Left lobe of liver (tissue), 2 donors: ENCODE results near the gene LUM. TPM values are rescaled to one million over a fixed set of nuclear protein-coding genes. Genes with fewer than 3 reads are reported as not detected.

ENCODE experiments used
- ATAC-seq: fragments of 200-7000 bp; cut with Tn5 transposase; one replicate; pipeline ENCODE4 v1.9.1; 2020; ENCODE audit warnings: mild to moderate bottlenecking, moderate library complexity
- DNase-seq: peaks from one replicate; pipeline ENCODE4 v3.0.0-alpha.2; 2020; ENCODE audit warnings: low spot score
- total RNA-seq: library from RNA; stranded (reverse); gene quantifications from one replicate; pipeline ENCODE4 v1.2.1, GENCODE V29; 2021
- donor health status: DM: no; HTN: no; CAD: no; lungs with moderate emphysema.
- donor health status: DM: no; HTN: yes; CAD: no.

Gene LUM, protein sequence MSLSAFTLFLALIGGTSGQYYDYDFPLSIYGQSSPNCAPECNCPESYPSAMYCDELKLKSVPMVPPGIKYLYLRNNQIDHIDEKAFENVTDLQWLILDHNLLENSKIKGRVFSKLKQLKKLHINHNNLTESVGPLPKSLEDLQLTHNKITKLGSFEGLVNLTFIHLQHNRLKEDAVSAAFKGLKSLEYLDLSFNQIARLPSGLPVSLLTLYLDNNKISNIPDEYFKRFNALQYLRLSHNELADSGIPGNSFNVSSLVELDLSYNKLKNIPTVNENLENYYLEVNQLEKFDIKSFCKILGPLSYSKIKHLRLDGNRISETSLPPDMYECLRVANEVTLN
- total RNA-seq: 4.9 TPM

DNA sequence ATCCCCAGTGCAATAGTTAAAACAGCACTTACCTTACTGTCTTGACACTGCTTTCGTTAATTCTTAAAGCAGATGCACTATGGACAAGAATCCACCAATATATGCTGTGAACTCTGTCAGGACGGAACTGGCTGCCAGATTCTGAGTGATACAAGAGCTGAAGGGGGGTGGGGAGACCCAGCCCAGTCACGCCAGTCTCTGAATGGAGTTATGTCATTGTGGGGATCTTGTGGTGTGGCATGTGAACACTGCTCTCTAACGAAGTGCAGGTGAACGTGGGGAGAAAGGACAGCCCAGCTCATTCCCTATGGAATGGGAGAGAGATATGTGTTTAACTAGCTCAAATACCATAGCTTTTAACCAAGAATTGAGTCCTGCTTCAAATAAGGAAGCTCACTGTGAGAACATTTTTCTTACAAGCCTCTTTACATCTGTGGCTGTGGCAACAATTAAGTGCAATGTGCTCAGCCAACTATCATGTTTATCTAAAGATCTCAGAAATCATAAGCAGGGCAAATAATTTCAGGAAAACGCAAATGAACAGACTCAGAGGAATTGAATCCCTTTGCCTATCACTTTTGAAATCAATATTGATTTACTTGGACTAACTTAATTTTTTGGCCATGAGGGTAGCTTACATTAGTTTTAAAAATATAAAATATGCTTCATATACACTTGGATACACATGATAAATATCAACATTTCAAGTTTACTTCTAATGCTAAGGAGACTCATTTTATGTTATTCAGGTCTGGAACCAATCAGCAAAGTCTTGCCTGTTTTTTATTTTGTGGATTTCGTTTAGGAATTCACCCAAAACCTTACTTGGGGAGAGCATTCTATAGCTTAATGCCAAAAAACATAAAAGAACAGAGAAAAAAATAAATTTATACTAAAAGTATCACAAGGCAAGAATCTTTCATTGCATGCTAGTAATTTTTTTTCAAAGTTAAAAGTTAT lies at the start of gene LUM:
LUM (minus strand) TSS at position 129 of the 960 bp plus-strand sequence. CDS start 2,515 bp downstream, outside the sequence.
- DNase-seq (no peak), ATAC-seq (no peak)

DNA sequence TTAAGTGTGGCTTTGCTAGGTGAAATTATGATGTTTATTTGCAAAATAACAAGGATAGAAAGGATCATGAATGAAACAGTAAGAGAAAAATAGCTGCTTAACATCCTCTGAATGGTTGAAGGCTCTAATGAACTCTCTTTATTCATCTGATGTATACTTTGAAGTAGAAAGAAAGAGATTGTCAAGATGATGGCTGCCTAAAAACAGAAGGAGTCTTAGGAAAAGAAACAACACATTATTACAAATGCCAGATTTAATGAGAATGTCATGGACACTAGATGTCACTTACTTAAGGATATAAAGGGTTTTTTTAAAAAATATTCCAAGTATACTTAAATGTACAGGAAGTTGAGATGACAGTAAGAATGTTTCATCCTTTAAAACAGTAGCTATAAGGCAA lies 49.7 kb upstream of the LUM start:
- no peak for ATAC-seq

DNA sequence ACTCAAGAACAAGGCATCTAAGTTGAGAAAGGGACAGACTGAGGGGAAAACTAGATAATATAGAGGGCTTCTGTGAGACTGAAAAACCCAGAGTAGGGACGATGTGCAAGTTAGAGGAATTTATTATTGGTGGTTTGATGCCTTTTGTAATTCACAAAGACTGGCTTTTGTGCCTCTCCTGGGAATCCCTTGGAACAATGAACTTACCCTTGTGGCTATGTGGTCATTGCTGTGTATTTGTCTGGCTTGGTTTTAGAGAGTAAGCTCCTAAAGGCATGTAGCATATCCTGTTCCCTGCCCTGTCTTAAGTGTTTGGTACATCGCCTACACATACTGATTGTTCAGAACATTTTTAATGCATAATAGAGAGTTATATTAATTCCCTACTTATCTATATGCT lies 44.7 kb upstream of the LUM start:
- no peak for DNase-seq
- no peak for ATAC-seq

More for the DNA sequence above, 49.7 kb upstream of the LUM start:
- no peak for DNase-seq

DNA sequence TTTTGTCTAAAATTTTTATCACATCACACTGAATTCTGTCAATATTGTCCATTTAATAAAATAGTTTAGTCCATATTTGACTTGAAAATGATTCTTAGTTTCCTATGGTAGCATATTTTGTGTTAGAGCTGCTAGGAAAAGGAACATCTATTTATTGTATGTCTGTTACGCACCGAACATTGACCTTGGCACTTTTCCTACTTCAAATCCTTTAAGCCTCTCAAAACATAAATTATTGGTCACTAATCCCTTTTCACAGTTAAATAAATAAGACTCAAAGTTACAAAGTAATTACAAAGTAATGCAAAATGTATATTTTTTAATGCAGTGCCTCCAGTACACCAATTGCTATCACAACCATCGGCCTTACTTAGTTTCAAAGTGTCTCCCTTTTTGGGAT lies 42.8 kb upstream of the LUM start:
- ATAC-seq: no peak

DNA sequence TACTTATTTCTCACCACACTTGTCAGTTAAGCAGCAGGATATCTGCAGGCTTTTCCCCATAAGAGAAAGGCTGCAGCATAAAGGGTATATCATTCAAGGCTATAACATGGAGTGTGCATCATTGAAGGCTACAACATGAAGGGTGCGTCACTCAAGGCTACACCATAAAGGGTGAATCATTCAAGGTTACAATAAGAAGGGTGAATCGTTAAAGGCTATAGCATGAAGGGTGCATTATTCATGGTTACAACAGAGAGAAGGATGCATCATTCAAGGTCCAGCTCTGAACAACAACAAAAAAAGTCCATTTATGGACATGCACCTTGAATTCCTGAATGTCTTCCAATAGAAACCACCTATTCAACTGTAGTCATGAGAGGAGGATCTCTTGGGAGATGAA lies 32.8 kb upstream of the LUM start:
- no peak for DNase-seq
- no peak for ATAC-seq

More for the DNA sequence above, 42.8 kb upstream of the LUM start:
- no peak for DNase-seq

DNA sequence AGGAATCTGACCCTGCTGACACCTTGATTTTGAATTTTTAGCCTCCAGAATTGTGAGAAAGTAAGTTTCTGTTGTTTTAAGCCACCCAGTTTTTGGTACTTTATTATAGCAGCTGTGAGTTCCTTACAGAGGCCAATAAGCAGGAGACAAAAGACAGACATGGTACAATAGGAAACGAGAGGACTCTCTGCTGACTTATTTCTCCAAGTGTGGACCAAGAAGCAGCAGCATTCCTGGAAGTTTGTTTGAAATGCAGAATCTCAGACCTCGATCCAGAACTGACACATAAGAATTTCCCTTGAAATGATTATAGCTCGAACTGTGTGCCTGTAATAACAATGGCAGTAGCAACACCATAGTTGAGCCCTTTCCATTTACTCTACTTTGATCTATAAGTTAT lies 31.9 kb upstream of the LUM start:
- DNase-seq: no peak
- ATAC-seq: no peak

DNA sequence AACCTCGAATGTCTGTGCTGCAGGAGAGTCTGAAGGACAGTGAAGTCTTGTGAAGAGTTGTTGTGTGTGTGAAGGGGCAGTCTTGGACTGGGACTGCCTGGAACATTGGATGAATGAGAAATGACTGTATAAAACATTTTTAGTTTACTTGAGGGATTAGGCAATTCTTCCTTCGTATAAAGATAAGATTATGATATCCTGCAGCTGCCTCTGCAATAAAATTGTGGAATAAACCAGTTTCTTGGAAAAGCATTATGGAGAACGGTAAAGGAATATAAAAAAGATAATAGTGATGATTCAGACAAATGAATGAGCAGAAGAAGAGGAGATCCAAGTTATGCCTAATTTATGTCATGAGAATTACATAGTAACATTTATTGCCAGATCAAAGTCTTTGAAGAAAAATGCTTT lies 30.9 kb upstream of the LUM start:
- DNase-seq (no peak), ATAC-seq (no peak)

DNA sequence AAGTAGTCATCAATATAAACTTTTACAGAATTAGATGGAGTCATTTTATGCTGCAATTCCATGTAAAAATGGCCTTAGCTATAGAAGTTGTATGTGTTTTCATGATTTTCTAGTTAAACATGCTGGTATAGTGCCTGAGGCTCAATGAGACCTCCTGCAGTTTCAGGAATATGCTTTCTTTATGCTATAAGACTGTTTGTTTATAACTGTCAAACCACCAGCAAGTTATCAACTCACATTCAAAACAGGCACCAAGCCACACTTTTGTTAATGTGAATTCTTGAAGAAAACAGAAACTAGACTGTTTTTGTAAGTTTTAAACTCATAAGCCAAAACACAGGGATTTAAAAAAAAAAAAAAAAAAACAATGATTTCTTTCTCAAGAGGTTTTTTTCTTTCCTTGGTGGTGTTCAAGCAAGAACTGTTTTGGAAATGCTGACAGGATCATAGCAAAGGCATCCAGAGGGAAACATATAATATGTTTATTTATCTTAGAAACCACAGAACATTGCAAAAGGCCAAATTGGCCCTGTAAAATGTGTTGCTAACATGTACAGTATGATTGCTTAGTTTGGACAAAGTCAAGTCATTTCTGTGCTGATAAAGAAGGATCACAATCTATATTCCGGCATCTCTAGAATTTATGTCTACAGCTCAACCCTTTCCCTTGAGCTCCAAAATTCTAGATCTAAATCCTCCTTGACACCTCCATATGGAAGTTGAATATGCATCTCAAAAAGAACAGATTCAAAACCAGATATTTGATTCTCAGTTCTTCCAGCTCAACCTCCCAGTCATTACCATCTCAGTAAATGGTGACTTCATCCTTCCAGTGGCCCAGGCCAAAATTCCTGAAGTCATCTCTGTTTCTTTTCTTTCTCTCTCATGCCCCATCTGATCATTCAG lies 29.0 kb upstream of the LUM start:
- no peak for DNase-seq

DNA sequence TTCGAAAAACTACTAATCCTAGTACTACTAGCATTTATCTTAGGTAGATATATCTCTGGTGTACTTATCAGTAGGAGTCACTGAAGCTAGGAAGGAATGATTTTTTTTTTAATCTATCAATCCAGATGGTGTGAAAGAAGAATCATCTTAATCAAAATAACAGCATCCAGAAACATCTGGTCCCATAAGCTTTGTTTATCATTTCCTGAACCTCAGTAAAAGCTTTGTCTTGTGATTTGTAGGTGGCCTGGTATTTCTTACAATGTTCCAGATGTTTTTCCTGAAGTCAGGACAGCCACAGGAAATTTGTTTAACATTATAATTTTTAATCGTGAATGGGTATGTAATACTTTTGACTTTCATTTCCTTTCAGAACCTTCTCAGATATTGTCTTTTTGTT lies 28.0 kb upstream of the LUM start:
- no peak for DNase-seq
- ATAC-seq: no peak

More for the DNA sequence above, 29.0 kb upstream of the LUM start:
- ATAC-seq: no peak

DNA sequence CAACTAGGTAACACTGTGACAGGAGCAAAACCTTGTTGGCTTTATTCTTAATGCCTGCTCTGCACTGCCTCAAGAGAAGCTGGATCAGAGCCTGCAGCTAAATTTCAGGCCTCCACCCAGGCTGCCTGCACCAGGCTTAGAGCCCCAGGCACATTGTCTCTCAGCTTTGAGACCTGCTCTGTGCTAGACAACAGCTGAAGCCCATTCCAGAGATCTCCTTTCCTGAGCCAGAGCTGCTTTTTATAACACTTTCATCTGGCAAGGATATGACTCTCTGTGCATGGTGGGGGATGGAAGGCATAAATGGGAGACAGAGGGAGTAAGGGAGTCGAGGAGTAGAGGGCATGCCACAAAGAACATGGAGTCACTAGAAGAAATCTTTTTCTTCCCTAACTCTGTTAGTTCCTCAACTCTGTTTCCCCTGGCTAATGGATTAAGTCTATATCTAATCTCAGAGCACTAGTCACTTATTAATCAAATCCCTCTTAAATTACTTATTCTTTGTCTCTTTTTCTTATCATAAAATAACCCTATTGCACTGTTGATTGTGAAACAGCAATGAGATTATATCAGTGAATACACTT lies 27.1 kb upstream of the LUM start:
- ATAC-seq: no peak
- no peak for DNase-seq

DNA sequence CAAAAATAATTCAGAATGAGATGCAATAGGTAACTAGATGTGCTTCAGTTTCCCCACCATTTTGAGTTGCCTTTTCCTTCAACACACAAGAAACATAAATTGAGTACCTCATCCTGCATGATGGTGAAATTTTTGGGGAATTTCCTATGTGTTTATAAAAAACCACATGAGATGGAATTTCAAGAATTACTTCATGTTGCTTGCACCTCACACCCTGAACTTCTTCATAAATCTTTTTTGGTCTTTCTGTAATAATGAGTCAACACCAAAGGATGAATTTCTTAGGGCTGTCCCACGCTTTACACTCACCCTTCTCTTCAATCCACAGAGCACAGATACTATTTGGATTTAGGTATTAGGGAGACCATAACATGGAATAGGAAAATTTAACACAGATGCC lies 22.6 kb upstream of the LUM start:
- ATAC-seq: no peak
- no peak for DNase-seq

DNA sequence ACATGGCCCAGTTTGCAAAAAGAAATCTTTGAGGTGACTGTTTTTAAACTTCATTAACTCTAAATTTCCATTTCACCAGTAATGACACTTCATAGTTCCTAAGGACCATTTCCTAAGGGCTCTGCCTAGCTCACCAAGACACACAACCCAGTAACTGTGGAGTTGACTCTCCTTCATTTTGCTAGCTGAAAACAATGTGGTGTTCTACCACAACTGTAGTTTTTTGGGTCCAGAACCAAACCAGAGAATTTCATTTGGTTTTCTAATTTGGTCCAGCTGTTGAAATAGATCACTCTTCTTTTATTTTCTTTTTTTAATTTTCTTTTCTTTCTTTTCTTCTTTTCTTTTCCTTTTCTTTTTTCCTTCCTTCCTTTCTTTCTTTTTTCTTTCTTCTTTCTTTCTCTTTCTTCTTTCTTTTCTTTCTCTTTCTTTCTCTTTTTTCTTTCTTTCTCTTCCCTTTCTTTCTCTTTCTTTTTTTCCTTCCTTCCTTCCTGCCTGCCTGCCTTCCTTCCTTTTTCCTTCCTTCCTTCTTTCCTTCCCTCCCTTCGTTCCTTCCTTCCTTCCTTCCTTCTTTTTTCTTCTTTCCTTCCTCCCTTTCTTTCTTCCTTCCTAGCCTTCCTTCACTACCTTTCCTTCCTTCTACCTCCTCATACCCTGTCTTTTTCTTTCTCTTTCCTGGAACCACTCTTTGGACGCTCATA lies 18.5 kb upstream of the LUM start:
- ATAC-seq (no peak), DNase-seq (no peak)

DNA sequence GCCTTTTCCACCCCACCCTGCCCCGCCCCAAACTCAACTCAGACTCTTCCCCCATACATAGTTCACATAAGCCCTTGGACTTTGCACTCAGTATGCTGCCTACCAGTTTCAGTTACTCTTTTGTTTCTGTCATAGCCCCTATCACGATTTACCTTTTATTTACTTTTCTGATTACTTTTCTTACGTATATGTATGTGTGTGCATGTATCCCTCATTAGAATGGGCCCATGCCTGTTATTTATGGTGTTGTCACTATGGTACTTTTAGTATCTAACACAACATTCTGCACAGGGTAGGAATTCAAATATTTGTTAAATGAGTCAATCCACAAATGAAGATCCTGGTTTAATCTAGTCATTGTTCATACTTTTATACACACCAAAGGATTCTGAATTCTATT lies 16.5 kb upstream of the LUM start:
- ATAC-seq (no peak), DNase-seq (no peak)

DNA sequence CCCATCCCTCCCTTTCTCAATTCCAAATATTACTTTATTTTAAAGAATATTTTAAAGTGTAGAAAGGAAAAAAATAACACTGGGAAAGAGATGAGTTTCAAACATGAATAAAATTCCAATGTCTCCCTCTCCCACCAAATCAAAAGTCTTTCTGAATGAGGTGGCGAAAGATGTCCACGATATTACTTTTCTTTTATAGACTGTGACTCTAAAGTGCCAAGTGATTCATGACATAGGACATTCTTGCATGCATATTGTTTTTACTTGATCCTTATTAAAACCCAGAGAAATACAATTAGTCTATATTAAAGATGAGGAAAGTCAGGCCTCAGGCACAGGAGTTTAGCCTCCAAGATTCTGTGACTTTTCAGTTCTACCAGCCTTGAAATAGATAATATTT lies 16.0 kb upstream of the LUM start:
- DNase-seq (no peak), ATAC-seq (no peak)

DNA sequence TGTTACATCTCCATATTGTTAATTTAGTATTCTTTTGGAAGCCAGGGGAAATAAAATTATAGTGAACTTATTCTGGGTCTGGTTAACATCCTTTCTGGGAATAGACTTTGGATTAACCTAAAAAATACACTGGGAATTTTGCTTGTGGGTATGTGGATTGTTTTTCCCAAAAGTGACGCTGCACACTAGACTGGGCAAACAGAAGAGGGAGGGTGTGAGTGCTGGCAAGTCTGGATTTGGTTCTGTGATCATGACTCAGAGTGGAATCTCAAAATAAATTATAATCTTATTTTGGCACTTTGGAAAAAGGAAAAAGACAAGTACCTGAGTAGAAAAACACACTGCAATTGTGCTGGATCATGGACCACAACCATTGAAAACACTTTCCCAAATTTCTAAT lies 15.2 kb upstream of the LUM start:
- no peak for ATAC-seq
- DNase-seq: no peak

DNA sequence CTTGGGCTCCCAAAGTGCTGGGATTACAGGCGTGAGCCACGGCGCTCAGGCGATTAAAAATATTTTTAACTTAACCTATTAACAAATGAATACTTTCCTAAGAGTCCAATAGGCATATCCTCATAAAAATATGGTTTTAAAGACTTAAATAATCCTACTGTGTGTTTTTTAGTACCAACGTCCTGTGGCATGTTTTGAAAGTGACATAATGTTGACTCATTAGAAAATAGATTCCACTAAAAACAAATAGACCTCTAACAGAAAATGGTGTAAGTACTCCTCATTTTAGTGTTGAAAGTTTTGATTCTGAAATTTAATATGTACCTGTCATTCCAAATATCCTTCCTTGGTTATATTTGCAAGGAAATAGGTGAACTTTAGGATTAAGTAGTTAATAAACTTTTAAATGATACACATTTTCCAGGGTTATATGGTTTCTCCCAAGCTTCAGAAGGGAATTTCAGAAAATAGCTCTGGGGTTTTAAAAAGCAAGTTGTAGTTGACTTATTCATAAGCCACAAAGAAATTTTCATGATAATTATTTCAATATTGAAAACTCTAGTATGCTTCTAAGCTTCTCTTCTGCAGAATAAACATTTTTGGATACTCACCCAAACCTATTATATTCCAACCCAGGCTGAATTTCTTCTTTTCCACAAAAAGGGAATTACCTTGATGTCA lies 12.1 kb upstream of the LUM start:
- no peak for ATAC-seq

DNA sequence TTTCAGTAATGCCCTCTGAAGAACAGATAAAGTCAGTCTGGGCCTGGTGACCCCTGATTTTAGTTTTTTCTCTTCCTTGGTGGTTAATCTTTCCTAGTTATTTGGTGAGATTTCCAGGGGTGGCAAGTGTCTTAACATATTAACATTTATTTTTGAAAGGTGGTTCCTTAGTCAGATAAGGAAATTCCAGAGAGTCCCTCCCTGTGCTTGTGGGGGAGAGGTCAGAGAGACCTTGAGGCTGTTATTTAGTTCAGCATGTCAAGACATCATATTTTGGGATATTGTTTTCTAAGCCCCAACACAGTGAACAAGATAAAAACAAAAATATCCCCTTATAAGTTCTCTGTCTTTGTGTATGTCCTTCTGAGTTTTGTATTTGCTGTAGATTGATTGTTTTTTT lies 9.5 kb upstream of the LUM start:
- ATAC-seq: no peak
- DNase-seq: no peak

More for the DNA sequence above, 12.1 kb upstream of the LUM start:
- DNase-seq: no peak

DNA sequence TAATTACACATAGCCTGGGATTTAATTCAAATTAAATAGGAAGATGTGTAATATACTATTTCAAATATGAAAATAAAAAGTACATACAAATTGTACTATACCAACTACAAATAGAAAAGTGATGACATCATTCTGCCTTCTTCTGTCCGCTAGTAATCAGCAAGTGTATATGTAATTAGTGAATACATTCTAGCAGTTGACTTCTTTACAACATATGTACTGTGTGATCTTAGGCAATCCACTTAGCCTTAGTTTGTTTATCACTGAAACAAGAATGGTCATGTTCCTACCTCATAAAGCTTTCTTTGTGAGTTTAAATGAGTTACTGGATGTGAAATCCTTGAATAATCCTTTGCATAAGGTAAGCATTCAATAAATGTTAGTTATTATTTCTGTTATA lies 7.8 kb upstream of the LUM start:
- no peak for DNase-seq
- ATAC-seq: no peak

DNA sequence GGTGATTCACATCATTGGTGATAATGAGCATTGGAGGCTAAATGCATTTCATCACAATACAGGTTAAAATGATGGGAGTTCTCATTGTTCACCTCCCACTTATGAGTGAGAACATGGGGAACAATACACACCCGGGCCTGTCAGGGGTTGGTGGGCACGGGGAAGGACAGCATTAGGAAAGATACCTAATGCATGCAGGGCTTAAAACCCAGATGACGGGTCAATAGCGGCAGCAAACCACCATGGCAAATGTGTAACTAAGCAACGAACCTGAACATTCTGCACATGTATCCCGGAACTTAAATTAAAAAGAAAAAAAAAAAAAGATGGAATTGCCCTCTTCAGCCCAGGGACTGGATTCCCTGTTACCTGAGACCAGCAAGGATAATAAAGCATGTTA lies 2.3 kb upstream of the LUM start:
- DNase-seq (no peak), ATAC-seq (no peak)
